Measurements from ENCODE around the gene ZP1.

DNA sequence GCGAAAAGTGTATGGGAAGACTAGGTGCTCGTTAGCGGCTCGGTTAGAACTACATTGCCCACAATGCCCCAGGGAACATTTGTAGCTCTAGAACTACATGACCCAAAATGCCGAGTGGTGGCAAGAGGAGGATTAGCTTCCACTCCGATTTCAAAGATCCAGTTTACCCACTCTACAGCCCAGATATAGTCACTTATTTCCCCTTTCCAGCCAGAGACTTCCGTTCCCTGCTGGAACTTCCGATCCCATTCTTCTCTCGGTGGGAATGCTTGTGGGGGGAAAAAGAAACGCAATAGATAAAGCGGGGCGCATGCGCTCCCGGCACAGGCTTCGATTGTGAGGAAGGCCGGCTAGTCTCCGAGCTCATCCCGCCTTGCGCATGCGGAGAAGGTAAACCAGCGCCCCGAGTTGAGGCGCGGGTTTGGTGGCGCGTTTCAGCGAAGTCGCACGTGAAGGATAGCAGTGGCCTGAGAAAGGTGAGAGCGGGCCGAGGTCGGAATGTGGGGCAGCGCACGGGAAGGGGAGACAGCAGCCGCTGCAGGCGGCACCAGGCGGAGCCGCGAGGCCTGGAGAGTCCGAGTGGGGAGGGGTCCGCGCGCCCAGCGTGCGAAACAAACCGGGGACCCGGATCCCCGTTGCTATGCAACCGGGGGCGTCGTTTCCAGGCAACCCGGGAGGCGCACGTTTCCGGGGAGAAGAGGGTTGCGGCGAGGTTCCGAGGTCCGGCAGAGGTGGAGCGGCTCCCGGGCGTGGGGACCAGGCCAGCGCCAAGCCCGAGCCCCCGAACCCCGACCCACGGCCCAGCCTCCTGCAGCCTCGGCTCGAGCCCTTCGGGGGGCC lies 46.7 kb downstream of the ZP1 start, which contains the start of gene TMEM109:
- TF ChIP-seq, protein P1, sequence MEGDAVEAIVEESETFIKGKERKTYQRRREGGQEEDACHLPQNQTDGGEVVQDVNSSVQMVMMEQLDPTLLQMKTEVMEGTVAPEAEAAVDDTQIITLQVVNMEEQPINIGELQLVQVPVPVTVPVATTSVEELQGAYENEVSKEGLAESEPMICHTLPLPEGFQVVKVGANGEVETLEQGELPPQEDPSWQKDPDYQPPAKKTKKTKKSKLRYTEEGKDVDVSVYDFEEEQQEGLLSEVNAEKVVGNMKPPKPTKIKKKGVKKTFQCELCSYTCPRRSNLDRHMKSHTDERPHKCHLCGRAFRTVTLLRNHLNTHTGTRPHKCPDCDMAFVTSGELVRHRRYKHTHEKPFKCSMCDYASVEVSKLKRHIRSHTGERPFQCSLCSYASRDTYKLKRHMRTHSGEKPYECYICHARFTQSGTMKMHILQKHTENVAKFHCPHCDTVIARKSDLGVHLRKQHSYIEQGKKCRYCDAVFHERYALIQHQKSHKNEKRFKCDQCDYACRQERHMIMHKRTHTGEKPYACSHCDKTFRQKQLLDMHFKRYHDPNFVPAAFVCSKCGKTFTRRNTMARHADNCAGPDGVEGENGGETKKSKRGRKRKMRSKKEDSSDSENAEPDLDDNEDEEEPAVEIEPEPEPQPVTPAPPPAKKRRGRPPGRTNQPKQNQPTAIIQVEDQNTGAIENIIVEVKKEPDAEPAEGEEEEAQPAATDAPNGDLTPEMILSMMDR (IDR thresholded peaks at IDR 0.05 in 8 of 11, conservative IDR thresholded peaks at IDR 0.05 in 3 of 11): peak in 5 of 11 experiments; percentile 6 to 27 (median 20)
- peak in 1 of 3 donors; percentile 48 for TF ChIP-seq POLR2A (IDR thresholded peaks at IDR 0.05)

Measured in spleen (tissue), 7 donors.